GM19468 (cell line): ENCODE measurements around the gene MLXIPL.
A peak's percentile ranks its signal among the peaks of the same experiment; 100 is the strongest.
"Not testable (repeated sequence)": the region's sequence is repeated elsewhere in the genome, so short reads cannot be mapped to it uniquely, and the experiment has no call there.

Source experiments
- ATAC-seq: cut with Tn5 transposase; IDR thresholded peaks from one replicate; pipeline ENCODE4 v1.9.1; 2021; ENCODE audit warnings: mild to moderate bottlenecking, moderate library complexity, moderate number of reproducible peaks; ENCODE audit not compliant: unreplicated experiment; ENCODE audit errors: extremely low read depth

Gene MLXIPL

GRCh38 chr7:73586911-73587310, 37.4 kb downstream of the MLXIPL start:
- no peak for ATAC-seq

- ATAC-seq, result no peak
Measured at GRCh38 chr7:73585196-73585595, 39.1 kb downstream of the MLXIPL start.

- ATAC-seq, result no peak
Measured at GRCh38 chr7:73582664-73583202, 41.6 kb downstream of the MLXIPL start.

GRCh38 chr7:73581006-73581405, 43.3 kb downstream of the MLXIPL start:
- not testable (repeated sequence) for ATAC-seq

GRCh38 chr7:73578342-73579128, 45.8 kb downstream of the MLXIPL start, which contains the start of gene TBL2:
Gene TBL2, minus strand, starts transcription at chr7:73578579. Its CDS starts 30 bp downstream, at chr7:73578549.
- peak; percentile 94 for ATAC-seq

GRCh38 chr7:73577627-73578341, 46.5 kb downstream of the MLXIPL start:
- ATAC-seq, result no peak

- no peak for ATAC-seq
Measured at GRCh38 chr7:73573791-73574190, 50.5 kb downstream of the MLXIPL start.

- no peak for ATAC-seq
Measured at GRCh38 chr7:73573276-73573675, 51.0 kb downstream of the MLXIPL start.

GRCh38 chr7:73572767-73573186, 51.5 kb downstream of the MLXIPL start:
- no peak for ATAC-seq

- ATAC-seq, result no peak
Measured at GRCh38 chr7:73570977-73571376, 53.3 kb downstream of the MLXIPL start.

GRCh38 chr7:73570521-73570920, 53.8 kb downstream of the MLXIPL start:
- no peak for ATAC-seq

- ATAC-seq, result no peak
Measured at GRCh38 chr7:73569042-73569608, 55.2 kb downstream of the MLXIPL start.

GRCh38 chr7:73567846-73568685, 56.3 kb downstream of the MLXIPL start:
- no peak for ATAC-seq

GRCh38 chr7:73567140-73567539, 57.2 kb downstream of the MLXIPL start:
- no peak for ATAC-seq

- ATAC-seq, result not testable (repeated sequence)
Measured at GRCh38 chr7:73566431-73566830, 57.9 kb downstream of the MLXIPL start.

GRCh38 chr7:73565675-73566340, 58.5 kb downstream of the MLXIPL start:
- ATAC-seq, result no peak

- ATAC-seq, result no peak
Measured at GRCh38 chr7:73560109-73560835, 64.0 kb downstream of the MLXIPL start.

- ATAC-seq, result peak; percentile 4
Measured at GRCh38 chr7:73557397-73558257, 66.7 kb downstream of the MLXIPL start, which contains the start of gene BCL7B. Gene BCL7B, minus strand, starts transcription at chr7:73557690. Its CDS starts 112 bp downstream, at chr7:73557578.
